Stimulated activated CD8-positive, alpha-beta memory T cell treated with anti-CD3 and anti-CD28 coated beads, Interleukin-12 subunit alpha, Interleukin-12 subunit beta, amount 100 ng/mL, for 24 hours (primary cell): ENCODE data around the gene MAP2K4.
A peak's percentile ranks its signal among the peaks of the same experiment; 100 is the strongest.
"Not testable (repeated sequence)": the region's sequence is repeated elsewhere in the genome, so short reads cannot be mapped to it uniquely, and the experiment has no call there.

Experiments
- DNase-seq: peaks from one replicate; pipeline ENCODE4 v3.0.0-alpha.2; 2020; ENCODE audit errors: extremely low read depth

MAP2K4 gene

GRCh38 chr17:12020642-12021622 lies at the start of gene MAP2K4:
MAP2K4 (plus strand) TSS chr17:12020877; CDS start chr17:12020887, 10 bp downstream.
- DNase-seq = peak; percentile 86

DNA sequence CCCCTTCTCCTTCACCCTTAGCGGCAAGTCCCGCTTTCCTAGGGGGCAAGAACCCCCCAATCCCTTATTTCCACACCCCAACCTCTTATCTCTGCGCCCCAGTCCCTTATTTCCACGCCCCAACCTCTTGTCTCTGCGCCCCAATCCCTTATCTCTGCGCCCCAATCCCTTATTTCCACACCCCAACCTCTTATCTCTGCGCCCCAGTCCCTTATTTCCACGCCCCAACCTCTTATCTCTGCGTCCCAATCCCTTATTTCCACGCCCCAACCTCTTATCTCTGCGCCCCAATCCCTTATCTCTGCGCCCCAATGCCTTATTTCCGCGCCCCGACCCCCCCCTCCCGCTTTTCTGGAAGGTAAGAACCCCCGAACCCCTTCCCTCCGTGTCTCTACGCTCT lies 47.9 kb upstream of the MAP2K4 start:
- DNase-seq = not testable (repeated sequence)

DNA sequence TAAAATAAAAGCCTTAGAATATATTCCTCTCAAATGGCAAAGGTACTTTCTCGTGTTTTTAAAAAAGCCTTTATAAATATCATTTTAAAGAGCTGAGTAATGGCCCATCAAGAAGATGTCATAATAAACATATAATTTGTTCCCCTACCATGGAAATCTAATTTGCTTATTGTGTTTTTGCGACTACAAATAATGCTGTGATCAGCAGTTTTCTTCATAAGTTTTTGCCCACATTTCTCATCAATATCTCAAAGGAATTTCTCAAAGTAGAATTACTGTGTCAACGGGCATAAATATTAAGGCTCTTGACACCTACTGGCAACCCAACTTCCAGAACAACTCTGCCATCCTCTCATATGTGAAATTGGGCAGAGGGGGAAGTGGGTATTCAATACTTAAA lies 40.9 kb upstream of the MAP2K4 start:
- DNase-seq = no peak

DNA sequence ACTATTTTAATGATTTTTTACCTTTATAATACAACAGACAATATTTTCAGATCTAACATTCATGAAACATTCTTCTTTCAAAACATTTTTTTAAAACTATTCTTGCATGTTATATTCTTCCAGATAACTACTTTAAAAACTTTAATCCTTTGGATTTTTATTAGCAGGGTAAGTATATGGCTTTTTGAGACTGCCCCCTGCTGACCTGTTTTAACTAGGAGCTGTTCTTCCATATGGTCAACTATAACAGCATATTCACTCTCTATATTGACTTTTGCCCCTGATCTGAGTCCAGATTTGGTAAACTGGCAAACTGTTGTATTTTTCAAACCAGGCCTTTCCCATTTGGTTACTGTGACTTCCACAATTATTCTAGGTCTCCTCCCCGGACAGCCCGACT lies 39.9 kb upstream of the MAP2K4 start:
- no peak for DNase-seq

DNA sequence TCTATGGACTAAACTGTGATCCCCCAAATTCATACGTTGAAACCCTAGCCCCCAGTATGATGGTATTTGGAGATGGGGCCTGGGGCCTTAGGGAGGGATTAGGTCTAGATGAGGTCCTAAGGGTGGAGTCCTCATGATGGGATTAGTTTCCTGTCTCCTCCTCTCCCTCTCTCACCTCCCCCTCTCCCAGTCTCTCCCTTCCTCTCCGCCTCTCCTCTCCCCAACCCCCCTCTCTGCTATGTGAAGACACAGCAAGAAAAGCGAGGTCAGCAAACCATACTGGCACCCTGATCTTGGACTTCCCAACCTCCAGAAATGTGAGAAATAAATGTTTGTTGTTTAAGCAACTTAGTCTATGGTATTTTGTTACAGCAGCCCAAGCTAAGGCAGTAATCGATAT lies 38.8 kb upstream of the MAP2K4 start:
- DNase-seq = no peak

GRCh38 chr17:11986179-11986941 lies 34.3 kb upstream of the MAP2K4 start:
- DNase-seq = no peak

DNA sequence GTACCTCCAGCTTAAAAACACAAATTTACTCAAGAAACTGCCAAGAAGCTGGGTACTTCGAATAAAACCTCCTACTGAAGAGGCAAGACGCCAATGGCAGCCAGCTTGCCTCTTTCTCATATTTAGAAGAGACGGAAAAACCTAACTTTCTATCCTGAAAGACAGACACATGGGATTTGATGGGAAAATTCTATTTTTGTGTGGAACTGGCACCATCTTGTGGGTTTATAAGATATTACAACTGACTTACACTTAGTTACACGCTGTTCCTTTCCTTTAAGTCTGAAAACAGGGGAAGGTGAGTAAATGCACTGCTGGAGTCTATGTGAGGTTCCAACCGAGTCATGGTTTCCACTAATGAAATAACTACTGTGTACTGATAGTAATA lies 33.7 kb upstream of the MAP2K4 start:
- DNase-seq = no peak

DNA sequence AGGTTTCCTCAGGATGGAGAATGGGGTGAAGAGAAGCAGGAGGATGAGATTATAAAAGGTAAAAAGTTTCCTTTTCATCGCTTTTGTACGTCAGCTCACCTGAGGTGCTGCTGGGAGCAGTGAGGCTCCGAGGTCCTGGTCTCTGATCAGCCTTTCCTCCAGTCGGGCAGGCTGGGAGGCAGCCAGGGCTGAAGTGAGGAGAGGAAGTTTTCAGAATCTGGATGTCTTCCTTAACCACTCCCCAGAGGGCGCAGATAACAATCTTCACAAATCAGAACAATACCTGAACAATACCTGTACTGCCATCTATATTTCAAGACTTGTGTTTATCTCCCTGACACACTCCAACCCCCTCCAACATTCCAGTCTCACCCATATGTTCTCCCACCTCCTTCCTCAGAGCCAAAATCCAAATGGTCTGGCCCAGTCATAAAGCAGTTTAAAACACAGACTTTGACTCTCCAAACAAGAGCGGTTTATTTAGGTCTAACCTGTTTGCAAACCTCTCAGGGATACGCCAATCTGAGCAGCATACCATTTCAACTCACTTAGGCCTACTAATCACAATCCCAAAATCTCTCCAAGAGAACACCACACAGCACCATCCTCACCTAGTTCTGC lies 30.2 kb upstream of the MAP2K4 start:
- DNase-seq = no peak

DNA sequence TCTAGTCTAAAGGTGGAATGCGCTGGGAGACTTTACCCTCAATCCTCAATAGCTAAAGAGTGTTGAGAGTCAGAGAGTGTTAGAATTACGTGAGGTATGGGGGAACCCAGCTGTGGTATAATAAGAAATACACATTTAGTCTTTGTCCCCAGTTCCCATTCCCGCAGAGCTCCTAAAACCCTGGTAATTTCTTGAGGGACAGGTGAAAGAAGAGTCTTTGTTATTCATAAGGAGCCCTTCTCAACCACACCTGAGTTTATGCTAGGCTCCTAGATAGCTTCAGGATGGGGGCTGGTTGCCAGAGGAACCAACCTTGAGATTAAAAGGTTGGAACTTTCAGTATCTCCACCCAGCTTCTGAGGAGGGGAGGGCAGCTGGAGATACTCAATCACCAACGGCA lies 29.2 kb upstream of the MAP2K4 start:
- no peak for DNase-seq

- DNase-seq = no peak
Observed at GRCh38 chr17:11996722-11997146, 23.9 kb upstream of the MAP2K4 start.

DNA sequence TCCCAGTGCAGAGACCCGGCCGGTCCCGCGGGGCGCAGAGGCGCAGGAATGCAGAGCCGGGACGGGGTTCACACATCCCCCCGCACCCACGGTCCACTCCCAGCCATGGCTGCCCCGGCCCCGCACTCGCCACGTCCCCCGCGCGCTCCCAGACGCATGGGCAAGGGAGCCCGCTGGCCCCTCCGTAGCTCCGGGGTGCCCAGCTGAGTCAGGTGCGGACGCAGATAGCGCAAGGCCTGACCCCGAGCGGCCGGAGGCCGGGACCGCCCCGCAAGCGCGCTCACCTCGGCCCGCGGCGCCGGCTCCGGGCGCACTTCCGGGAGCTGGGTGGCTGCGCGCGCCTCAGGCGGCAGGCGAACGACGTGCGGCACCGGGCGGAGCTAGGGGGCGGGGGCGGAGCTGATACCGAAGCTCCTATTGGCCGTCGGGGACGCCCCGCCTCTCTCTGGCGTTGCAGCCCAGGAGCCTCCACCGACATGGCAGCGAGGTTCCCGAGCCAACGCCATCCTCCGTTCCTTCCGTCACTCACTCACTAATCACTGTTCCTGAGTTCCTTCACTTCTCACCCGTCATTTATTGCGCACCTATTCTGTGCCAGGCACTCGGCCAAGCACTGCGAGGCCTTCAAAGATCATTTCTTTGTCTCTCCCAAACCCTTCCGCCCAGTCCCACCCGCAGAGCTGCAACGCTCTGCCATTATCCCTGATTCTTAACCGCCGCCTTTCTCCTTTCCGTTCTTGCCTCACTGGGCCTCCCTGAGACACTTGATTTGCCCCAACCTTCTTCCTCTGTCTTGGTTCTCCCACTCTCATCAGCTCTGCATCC lies 23.3 kb upstream of the MAP2K4 start, which contains the start of gene ZNF18:
TSS of gene ZNF18 (minus strand) at position 329 of the 825 bp plus-strand sequence. CDS start 4,646 bp downstream, outside the sequence.
- DNase-seq = peak; percentile 92

- DNase-seq = no peak
Observed at GRCh38 chr17:11997972-11998233, 22.8 kb upstream of the MAP2K4 start.

DNA sequence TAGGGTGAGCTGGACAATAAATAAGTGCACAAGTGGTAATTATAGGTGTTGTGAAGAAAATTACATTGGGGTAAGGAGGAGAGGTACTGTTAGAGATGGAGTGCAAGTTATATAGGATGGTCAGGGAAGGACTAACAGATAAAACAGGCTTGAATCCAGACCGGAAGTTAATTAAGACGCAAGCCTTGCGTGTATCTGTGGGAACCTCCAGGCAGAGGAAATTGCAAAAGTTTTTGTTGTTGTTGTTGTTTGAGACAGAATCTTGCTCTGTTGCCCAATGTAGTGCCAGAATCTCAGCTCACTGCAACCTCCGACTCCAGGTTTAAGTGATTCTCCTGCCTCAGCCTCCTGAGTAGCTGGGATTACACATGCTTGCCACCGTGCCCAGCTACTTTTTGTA lies 21.0 kb upstream of the MAP2K4 start:
- no peak for DNase-seq

- no peak for DNase-seq
Observed at GRCh38 chr17:12007466-12007865, 13.2 kb upstream of the MAP2K4 start.

DNA sequence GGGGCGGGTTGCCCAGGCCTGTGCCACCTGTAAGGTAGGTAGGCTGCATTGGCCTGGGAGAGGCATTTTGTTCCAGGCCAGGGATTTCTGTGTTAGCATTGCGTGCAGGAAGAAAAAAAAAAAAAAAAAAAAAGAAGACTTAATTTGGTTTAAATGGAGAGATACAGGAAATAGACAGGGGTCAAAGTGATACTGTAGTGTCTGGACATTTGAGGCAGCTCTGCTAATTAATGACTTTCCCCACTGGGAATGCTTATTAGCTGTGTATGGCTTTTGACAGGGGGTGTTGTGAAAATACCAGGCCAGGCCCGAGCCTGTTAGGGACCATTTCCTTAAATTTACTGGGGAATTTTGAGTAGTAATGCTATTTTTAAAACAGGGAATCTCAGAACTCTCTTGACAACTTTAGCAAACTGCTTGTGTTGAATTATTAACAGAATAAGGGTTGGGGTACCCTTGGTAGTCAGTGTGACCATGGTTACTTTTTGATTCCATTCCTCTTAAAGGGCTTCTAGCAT lies 1.0 kb downstream of the MAP2K4 start:
- no peak for DNase-seq

DNA sequence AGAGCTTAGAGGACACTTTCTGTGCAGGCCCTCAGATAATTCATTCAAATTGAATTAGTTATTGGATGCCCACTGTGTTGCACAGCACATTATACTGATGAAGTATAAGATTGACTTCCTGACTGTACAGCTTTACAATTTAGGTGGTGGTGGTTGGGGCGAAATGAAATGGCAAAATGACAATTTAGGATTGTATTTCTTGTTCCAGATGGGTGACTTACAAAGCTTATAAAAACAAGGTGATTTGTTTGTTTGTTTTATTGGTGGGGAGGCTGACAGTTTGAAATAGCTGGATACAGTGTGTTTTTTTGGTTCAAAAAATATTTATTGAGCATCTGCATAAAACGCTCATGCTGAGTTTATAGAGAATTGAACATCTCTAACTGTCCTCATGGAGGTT lies 1.6 kb downstream of the MAP2K4 start:
- no peak for DNase-seq

DNA sequence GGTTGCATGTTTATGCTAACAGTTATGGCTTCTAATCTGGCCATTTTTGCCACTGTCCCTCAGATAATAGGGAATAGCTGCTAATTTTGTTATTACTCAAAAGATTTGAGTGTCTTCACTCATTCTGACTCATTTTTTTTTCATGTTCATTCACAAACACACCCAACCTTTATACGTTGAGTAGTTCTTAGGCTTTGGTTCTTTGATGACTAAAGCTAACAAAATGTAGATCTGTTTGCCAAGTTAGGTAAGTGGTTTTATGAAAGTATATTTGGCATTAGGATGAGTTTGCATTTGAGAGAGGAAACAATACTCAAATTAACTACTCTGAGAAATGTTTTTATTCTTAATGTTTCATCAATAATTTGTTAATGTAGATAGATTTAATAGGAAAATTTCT lies 3.6 kb downstream of the MAP2K4 start:
- DNase-seq = no peak

GRCh38 chr17:12027658-12028057 lies 7.0 kb downstream of the MAP2K4 start:
- no peak for DNase-seq

DNA sequence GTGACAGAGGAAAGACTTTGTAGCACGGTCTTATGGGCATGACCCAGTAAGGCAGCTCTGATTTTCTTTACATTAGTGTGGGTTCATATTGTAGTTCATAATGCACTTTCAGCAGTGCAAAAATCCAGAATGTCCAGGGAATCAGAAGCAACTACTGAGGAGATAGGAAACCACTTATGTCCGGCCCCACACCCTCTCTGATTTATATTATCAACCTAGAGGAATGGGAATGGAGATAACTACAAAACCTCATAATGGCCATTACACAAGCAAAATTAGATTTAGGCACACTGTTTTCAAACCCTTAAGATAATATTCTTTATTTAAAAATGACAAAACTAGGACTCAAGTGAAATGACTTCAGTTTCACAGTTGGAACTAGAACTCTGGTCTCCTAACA lies 7.9 kb downstream of the MAP2K4 start:
- no peak for DNase-seq

DNA sequence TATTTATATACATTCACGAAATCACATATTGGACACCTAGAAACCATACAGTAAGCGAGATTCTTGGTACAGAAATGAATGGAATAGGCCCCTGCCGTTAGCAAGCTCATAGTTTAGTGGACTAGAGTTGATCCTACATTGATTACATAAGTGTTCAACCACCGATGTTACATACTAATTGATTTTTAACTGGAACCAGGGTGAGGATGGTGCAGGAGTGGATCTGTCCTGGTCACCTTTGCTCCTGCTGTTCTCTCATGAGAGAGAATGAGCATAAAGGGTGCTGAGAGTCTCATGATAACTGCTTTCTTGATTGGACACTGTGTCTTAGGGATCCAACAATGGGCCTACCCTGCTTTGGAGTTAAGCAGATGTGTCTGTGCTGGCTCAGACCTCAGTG lies 13.9 kb downstream of the MAP2K4 start:
- no peak for DNase-seq

GRCh38 chr17:12035673-12036072 lies 15.0 kb downstream of the MAP2K4 start:
- no peak for DNase-seq
